ENCODE measurements around the gene ANKRD52. TPM values are rescaled to one million over a fixed set of nuclear protein-coding genes. Genes with fewer than 3 reads are reported as not detected.
A peak's percentile ranks its signal among the peaks of the same experiment; 100 is the strongest.

Gene ANKRD52
- total RNA-seq, 1 donor from 2014 or later, result 67.7 TPM

- DNase-seq (ENCODE audit: extremely low spot score, unreplicated experiment), result no peak
- no peaks in the 10 kb centered on the region for H3K9me3 Mint-ChIP-seq (ENCODE audit: unreplicated experiment)
- peaks cover 42% of the 10 kb centered on the region for H3K4me1 Mint-ChIP-seq (ENCODE audit: unreplicated experiment)
- H3K4me3 Mint-ChIP-seq (ENCODE audit: unreplicated experiment), result peak overlapping the region; percentile 93
- no peaks in the 10 kb centered on the region for H3K27me3 Mint-ChIP-seq (ENCODE audit: unreplicated experiment)
- no peak for TF ChIP-seq CTCF (IDR thresholded peaks at IDR 0.05)
- H3K36me3 Mint-ChIP-seq (ENCODE audit: unreplicated experiment), result peaks cover 2% of the 10 kb centered on the region
- peak overlapping the region; percentile 94 for H3K27ac Mint-ChIP-seq (ENCODE audit: unreplicated experiment)
Observed at GRCh38 chr12:56300644-56301464, 42.7 kb upstream of the ANKRD52 start.

GRCh38 chr12:56299853-56300643 is 41.9 kb upstream of the ANKRD52 start, which contains the start of gene CS:
Gene CS, minus strand, starts transcription at chr12:56300330. Its CDS starts 129 bp downstream, at chr12:56300201.
- DNase-seq (ENCODE audit: extremely low spot score, unreplicated experiment), result peak; percentile 99
- peaks cover 2% of the 10 kb centered on the region for H3K36me3 Mint-ChIP-seq (ENCODE audit: unreplicated experiment)
- H3K27me3 Mint-ChIP-seq (ENCODE audit: unreplicated experiment), result no peaks in the 10 kb centered on the region
- H3K4me1 Mint-ChIP-seq (ENCODE audit: unreplicated experiment), result peaks cover 42% of the 10 kb centered on the region
- peak within 1 kb of the TSS; percentile 94 for H3K27ac Mint-ChIP-seq (ENCODE audit: unreplicated experiment)
- H3K9me3 Mint-ChIP-seq (ENCODE audit: unreplicated experiment), result no peaks in the 10 kb centered on the region
- H3K4me3 Mint-ChIP-seq (ENCODE audit: unreplicated experiment), result peak within 1 kb of the TSS; percentile 93
- TF ChIP-seq CTCF (IDR thresholded peaks at IDR 0.05), result no peak

- no peak for DNase-seq (ENCODE audit: extremely low spot score, unreplicated experiment)
- no peak for TF ChIP-seq CTCF (IDR thresholded peaks at IDR 0.05)
- peak overlapping the region; percentile 94 for H3K27ac Mint-ChIP-seq (ENCODE audit: unreplicated experiment)
Observed at GRCh38 chr12:56299308-56299852, 41.2 kb upstream of the ANKRD52 start.

GRCh38 chr12:56298828-56299227 is 40.6 kb upstream of the ANKRD52 start:
- Mint-ChIP-seq H3K27me3 (ENCODE audit: unreplicated experiment) (no peaks in the 10 kb centered on the region), H3K4me3 (ENCODE audit: unreplicated experiment) (peak overlapping the region; percentile 93), H3K27ac (ENCODE audit: unreplicated experiment) (peak overlapping the region; percentile 94), H3K9me3 (ENCODE audit: unreplicated experiment) (no peaks in the 10 kb centered on the region), H3K4me1 (ENCODE audit: unreplicated experiment) (peaks cover 42% of the 10 kb centered on the region), H3K36me3 (ENCODE audit: unreplicated experiment) (peaks cover 2% of the 10 kb centered on the region)
- DNase-seq (ENCODE audit: extremely low spot score, unreplicated experiment), result no peak
- TF ChIP-seq CTCF (IDR thresholded peaks at IDR 0.05), result no peak

More at GRCh38 chr12:56299308-56299852, 41.2 kb upstream of the ANKRD52 start:
- no peaks in the 10 kb centered on the region for H3K9me3 Mint-ChIP-seq (ENCODE audit: unreplicated experiment)
- H3K4me3 Mint-ChIP-seq (ENCODE audit: unreplicated experiment), result peak overlapping the region; percentile 93
- peaks cover 2% of the 10 kb centered on the region for H3K36me3 Mint-ChIP-seq (ENCODE audit: unreplicated experiment)
- no peaks in the 10 kb centered on the region for H3K27me3 Mint-ChIP-seq (ENCODE audit: unreplicated experiment)
- H3K4me1 Mint-ChIP-seq (ENCODE audit: unreplicated experiment), result peaks cover 42% of the 10 kb centered on the region

Data from osteocyte (in vitro differentiated cells).